ENCODE results near the gene SLCO4A1. TPM values are rescaled to one million over a fixed set of nuclear protein-coding genes. Genes with fewer than 3 reads are reported as not detected.
A peak's percentile ranks its signal among the peaks of the same experiment; 100 is the strongest.

The SLCO4A1 gene
- total RNA-seq, 1 donor from 2014 or later, result 0.11 TPM

- no peak for DNase-seq (ENCODE audit: low read depth)
Measured at GRCh38 chr20:62650551-62651284, 8.4 kb downstream of the SLCO4A1 start.

- no peak for DNase-seq (ENCODE audit: low read depth)
Measured at GRCh38 chr20:62651285-62652021, 9.2 kb downstream of the SLCO4A1 start.

- peak; percentile 88 for DNase-seq (ENCODE audit: low read depth)
Measured at GRCh38 chr20:62652041-62652893, 10.0 kb downstream of the SLCO4A1 start.

- DNase-seq (ENCODE audit: low read depth), result no peak
Measured at GRCh38 chr20:62652894-62653305, 10.6 kb downstream of the SLCO4A1 start.

GRCh38 chr20:62653373-62653772 is 11.1 kb downstream of the SLCO4A1 start:
- DNase-seq (ENCODE audit: low read depth), result no peak

GRCh38 chr20:62653951-62654685 is 11.8 kb downstream of the SLCO4A1 start:
- DNase-seq (ENCODE audit: low read depth), result no peak

- DNase-seq (ENCODE audit: low read depth), result no peak
Measured at GRCh38 chr20:62655282-62656196, 13.2 kb downstream of the SLCO4A1 start.

- DNase-seq (ENCODE audit: low read depth), result no peak
Measured at GRCh38 chr20:62656197-62656918, 14.1 kb downstream of the SLCO4A1 start.

- DNase-seq (ENCODE audit: low read depth), result no peak
Measured at GRCh38 chr20:62656919-62657588, 14.8 kb downstream of the SLCO4A1 start.

GRCh38 chr20:62657589-62657942 is 15.3 kb downstream of the SLCO4A1 start:
- DNase-seq (ENCODE audit: low read depth), result no peak

GRCh38 chr20:62657956-62658355 is 15.7 kb downstream of the SLCO4A1 start:
- no peak for DNase-seq (ENCODE audit: low read depth)

GRCh38 chr20:62658593-62659178 is 16.4 kb downstream of the SLCO4A1 start:
- DNase-seq (ENCODE audit: low read depth), result no peak

GRCh38 chr20:62659488-62660239 is 17.4 kb downstream of the SLCO4A1 start:
- peak; percentile 17 for DNase-seq (ENCODE audit: low read depth)

GRCh38 chr20:62660240-62660615 is 17.9 kb downstream of the SLCO4A1 start:
- DNase-seq (ENCODE audit: low read depth), result no peak

GRCh38 chr20:62660768-62661167 is 18.5 kb downstream of the SLCO4A1 start:
- no peak for DNase-seq (ENCODE audit: low read depth)

- DNase-seq (ENCODE audit: low read depth), result no peak
Measured at GRCh38 chr20:62661647-62662046, 19.3 kb downstream of the SLCO4A1 start.

- DNase-seq (ENCODE audit: low read depth), result peak; percentile 49
Measured at GRCh38 chr20:62662422-62662821, 20.1 kb downstream of the SLCO4A1 start.

Data from myocyte (in vitro differentiated cells).